Retinal pigment epithelial cell (primary cell): ENCODE data around the gene SLC12A1.
A peak's percentile ranks its signal among the peaks of the same experiment; 100 is the strongest.

Source experiments
- DNase-seq: peaks from one replicate; pipeline ENCODE4 v3.0.0-alpha.2; 2010; ENCODE audit warnings: low read depth
- H3K4me3 ChIP-seq: 2 replicates; pipeline ENCODE4 v1.5.1; 2011; ENCODE audit warnings: mild to moderate bottlenecking, low read length, control low read depth, moderate library complexity
- TF ChIP-seq, protein P1 (sequence below): conservative IDR thresholded peaks from 2 replicates; pipeline ENCODE4 v1.5.1; 2011; ENCODE audit warnings: low read depth, low read length, control low read depth, inconsistent platforms

The SLC12A1 gene

DNA sequence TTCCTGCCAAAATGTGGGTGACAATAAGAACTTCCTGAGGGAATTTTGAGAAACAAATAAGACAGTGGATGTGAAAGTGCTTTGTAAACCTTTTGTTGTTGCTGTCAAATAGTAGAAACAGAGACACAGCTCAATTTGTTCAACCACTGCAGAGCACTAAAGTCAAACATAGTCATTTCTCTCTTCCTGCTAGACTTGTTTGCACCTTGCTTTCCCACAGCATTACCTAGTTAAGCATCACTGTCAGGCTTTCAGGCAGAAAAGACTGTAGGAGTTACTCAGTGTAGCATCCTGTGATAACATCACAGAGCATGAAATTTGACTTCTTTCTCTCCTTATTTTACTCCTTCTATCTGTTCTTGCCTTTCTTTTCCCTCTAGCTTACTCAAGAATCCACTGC lies 27.1 kb downstream of the SLC12A1 start:
- TF ChIP-seq, protein P1, sequence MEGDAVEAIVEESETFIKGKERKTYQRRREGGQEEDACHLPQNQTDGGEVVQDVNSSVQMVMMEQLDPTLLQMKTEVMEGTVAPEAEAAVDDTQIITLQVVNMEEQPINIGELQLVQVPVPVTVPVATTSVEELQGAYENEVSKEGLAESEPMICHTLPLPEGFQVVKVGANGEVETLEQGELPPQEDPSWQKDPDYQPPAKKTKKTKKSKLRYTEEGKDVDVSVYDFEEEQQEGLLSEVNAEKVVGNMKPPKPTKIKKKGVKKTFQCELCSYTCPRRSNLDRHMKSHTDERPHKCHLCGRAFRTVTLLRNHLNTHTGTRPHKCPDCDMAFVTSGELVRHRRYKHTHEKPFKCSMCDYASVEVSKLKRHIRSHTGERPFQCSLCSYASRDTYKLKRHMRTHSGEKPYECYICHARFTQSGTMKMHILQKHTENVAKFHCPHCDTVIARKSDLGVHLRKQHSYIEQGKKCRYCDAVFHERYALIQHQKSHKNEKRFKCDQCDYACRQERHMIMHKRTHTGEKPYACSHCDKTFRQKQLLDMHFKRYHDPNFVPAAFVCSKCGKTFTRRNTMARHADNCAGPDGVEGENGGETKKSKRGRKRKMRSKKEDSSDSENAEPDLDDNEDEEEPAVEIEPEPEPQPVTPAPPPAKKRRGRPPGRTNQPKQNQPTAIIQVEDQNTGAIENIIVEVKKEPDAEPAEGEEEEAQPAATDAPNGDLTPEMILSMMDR = no peak
- no peak overlapping the region for H3K4me3 ChIP-seq
- DNase-seq = no peak

GRCh38 chr15:48239334-48239733 lies 33.2 kb downstream of the SLC12A1 start:
- H3K4me3 ChIP-seq = no peak overlapping the region
- DNase-seq = no peak
- TF ChIP-seq, protein P1 = no peak

DNA sequence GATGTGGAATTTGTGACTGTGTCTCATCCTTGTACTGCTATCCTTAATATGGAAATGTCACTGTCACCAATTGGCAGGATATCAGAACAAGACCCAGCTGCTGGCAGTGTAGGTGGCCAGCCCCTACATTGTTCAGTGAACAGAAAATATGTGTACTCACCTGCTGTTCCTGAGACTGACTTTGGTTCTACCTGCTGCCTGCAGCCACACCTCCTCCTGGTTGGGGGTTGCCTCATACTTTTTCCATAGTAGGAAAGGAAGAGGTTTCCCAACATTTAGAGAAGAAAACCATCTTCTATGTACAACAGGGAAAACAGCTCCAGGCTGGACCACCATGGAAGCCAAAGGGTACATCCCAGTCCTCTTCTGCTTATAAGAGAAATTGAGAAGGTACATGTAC lies 35.9 kb downstream of the SLC12A1 start:
- DNase-seq = no peak

DNA sequence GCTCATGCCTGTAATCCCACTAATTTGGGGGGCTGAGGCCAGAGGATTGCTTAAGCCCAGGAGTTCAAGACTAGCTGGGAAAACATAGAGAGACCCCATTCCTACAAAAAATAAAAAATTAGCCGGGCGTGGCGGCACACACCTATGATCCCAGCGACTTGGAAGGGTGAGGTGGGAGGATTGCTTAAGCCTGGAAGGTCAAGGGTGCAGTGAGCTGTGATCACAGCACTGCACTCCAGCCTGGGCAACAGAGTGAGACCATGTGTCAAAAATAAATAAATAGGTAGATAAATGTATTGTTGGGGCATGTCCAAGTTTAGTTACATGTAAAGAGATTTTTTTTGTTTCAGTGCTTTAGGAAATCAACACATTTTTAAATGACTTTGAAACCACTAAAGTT lies 36.4 kb downstream of the SLC12A1 start:
- no peak for DNase-seq
- TF ChIP-seq, protein P1 = no peak
- H3K4me3 ChIP-seq = no peak overlapping the region

More for the DNA sequence above, 35.9 kb downstream of the SLC12A1 start:
- H3K4me3 ChIP-seq = no peak overlapping the region
- TF ChIP-seq, protein P1 = no peak

- H3K4me3 ChIP-seq = no peak overlapping the region
- TF ChIP-seq, protein P1 = no peak
- no peak for DNase-seq
Measured at GRCh38 chr15:48244921-48245320, 38.8 kb downstream of the SLC12A1 start.

- H3K4me3 ChIP-seq = no peak overlapping the region
- TF ChIP-seq, protein P1 = no peak
- no peak for DNase-seq
Measured at GRCh38 chr15:48248414-48248813, 42.3 kb downstream of the SLC12A1 start.

- TF ChIP-seq, protein P1 = peak; percentile 78
- peak; percentile 48 for DNase-seq
- no peak overlapping the region for H3K4me3 ChIP-seq
Measured at GRCh38 chr15:48250640-48251076, 44.6 kb downstream of the SLC12A1 start.
